Activated CD4-positive, alpha-beta T cell treated with anti-CD3 and anti-CD28 coated beads, Interleukin-2, amount 10 ng/mL, durations not matched to agents 7 days and 5 days (primary cell): ENCODE results near the gene TMEM127. TPM values are rescaled to one million over a fixed set of nuclear protein-coding genes. Genes with fewer than 3 reads are reported as not detected.
"Not testable (repeated sequence)": the region's sequence is repeated elsewhere in the genome, so short reads cannot be mapped to it uniquely, and the experiment has no call there.

Source experiments
- CTCF ChIA-PET: fragments of 350-600 bp; sonication (Branson Sonifier 250); formaldehyde crosslinking; loops from one replicate; lab custom pipeline; 2021; ENCODE audit warnings: antibody characterized with exemption; lab: Charles Lee
- POLR2A ChIA-PET: fragments of 350-600 bp; sonication (Branson Sonifier 250); formaldehyde crosslinking; loops from one replicate; lab custom pipeline; 2021; ENCODE audit warnings: antibody characterized with exemption; lab: Charles Lee
- DNase-seq: peaks from one replicate; pipeline ENCODE4 v3.0.0-alpha.2; 2020
- H3K27ac Mint-ChIP-seq: one replicate; pipeline ENCODE4 v1.8.0; 2021; ENCODE audit warnings: mild to moderate bottlenecking, moderate library complexity, mixed read lengths
- H3K27me3 Mint-ChIP-seq: one replicate; pipeline ENCODE4 v1.8.0; 2021; ENCODE audit warnings: mixed read lengths
- H3K36me3 Mint-ChIP-seq: one replicate; pipeline ENCODE4 v1.8.0; 2021; ENCODE audit warnings: low read depth, mixed read lengths
- H3K4me1 Mint-ChIP-seq: one replicate; pipeline ENCODE4 v1.8.0; 2021; ENCODE audit warnings: mixed read lengths
- H3K4me3 Mint-ChIP-seq: one replicate; pipeline ENCODE4 v1.8.0; 2021; ENCODE audit warnings: mild to moderate bottlenecking, moderate library complexity, mixed read lengths
- H3K9me3 Mint-ChIP-seq: one replicate; pipeline ENCODE4 v1.8.0; 2021; ENCODE audit warnings: mixed read lengths
- total RNA-seq, 2 experiments: library from RNA; stranded (reverse); gene quantifications; one replicate each; pipeline ENCODE4 v1.2.3, GENCODE V29; 2021

Gene TMEM127
- total RNA-seq, 2 experiments from 2014 or later, result 32.9 to 44.5 TPM

DNA sequence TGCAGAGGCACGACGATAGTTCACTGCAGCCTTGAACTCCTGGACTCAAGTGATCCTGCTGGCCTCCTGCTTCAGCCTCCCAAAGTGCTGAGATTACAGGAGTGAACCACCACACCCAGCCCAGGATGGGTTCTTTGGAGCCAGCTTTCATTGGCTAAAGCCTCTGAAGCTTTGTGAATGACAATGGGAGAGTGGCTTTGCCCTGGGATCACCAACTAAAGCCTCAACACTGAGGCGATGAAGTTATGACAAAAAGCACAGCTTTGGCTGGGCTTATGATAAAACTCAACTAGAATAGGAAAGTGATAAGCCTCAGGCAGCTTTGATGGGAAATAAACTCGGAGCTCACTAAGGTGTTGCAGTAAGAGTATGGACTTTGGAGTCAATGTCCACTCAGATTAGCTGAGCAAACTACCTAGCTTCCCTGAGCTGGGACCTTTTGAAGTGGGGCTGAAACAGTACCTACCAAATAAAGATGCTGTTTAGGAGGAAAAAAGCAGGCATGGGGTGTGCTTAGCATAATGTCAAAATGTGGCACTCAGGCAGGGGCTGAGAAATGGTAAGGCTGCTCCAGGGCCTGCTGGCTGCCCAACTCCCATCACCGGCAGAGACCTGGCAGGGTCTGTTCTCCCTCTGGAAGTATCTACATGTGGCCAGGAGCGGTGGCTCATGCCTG, 4.3 kb downstream of the TMEM127 start:
- H3K4me3 Mint-ChIP-seq, result no peak overlapping the region
- no peaks in the 10 kb centered on the region for H3K27me3 Mint-ChIP-seq
- CTCF ChIA-PET, result interaction anchor here (0.8 to 1.7 kb wide), 8 partner anchors 12 to 239 kb away, joined by 3 to 7 read pairs (median 4); no protein-coding TSS in a partner anchor
- H3K27ac Mint-ChIP-seq, result peak overlapping the region; percentile 13
- H3K36me3 Mint-ChIP-seq, result peaks cover 34% of the 10 kb centered on the region
- H3K4me1 Mint-ChIP-seq, result peaks cover 77% of the 10 kb centered on the region
- POLR2A ChIA-PET, result no interaction called here
- DNase-seq, result no peak
- H3K9me3 Mint-ChIP-seq, result no peaks in the 10 kb centered on the region

- H3K4me1 Mint-ChIP-seq, result peaks cover 76% of the 10 kb centered on the region
- peak overlapping the region; percentile 83 for H3K27ac Mint-ChIP-seq
- DNase-seq, result peak; percentile 53
- ChIA-PET POLR2A (interaction anchor here (0.8 kb wide), 1 partner anchor 12 kb away, joined by 3 read pairs; no protein-coding TSS in a partner anchor), CTCF (interaction anchor here (0.8 to 1.9 kb wide), 8 partner anchors 11 to 238 kb away, joined by 3 to 7 read pairs (median 4); partner anchors contain the start of gene STARD7)
- H3K27me3 Mint-ChIP-seq, result no peaks in the 10 kb centered on the region
- H3K36me3 Mint-ChIP-seq, result peaks cover 35% of the 10 kb centered on the region
- H3K4me3 Mint-ChIP-seq, result no peak overlapping the region
- H3K9me3 Mint-ChIP-seq, result no peaks in the 10 kb centered on the region
Measured at GRCh38 chr2:96260387-96261260, 5.2 kb downstream of the TMEM127 start.

DNA sequence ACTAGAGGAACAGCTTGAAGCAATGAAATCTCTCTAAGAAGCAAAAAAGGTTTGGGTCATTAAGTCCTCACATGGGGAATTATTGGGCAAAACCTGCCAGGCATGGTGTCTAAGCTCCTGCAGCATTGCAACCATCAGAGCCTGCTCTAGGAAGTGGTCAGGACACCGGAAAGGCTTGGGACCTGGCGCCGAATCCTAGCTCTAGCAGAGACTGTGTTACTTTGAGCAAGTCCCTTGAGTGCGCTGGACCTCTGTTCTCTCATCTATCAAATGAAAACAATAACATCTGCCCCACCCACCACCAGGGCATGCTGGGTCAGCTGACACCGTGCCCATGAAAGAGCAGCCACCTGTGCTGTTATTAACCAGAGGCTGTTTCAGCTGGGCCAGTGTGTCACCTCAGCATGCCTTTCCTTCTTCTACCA, 6.3 kb downstream of the TMEM127 start:
- Mint-ChIP-seq H3K36me3 (peaks cover 39% of the 10 kb centered on the region), H3K9me3 (no peaks in the 10 kb centered on the region), H3K27me3 (no peaks in the 10 kb centered on the region), H3K27ac (peak overlapping the region; percentile 58), H3K4me3 (no peak overlapping the region), H3K4me1 (peaks cover 77% of the 10 kb centered on the region)
- ChIA-PET CTCF (interaction anchor here (0.8 to 2.1 kb wide), 4 partner anchors 33 to 142 kb away, joined by 3 to 4 read pairs (median 4); partner anchors contain the start of gene STARD7), POLR2A (no interaction called here)
- no peak for DNase-seq

DNA sequence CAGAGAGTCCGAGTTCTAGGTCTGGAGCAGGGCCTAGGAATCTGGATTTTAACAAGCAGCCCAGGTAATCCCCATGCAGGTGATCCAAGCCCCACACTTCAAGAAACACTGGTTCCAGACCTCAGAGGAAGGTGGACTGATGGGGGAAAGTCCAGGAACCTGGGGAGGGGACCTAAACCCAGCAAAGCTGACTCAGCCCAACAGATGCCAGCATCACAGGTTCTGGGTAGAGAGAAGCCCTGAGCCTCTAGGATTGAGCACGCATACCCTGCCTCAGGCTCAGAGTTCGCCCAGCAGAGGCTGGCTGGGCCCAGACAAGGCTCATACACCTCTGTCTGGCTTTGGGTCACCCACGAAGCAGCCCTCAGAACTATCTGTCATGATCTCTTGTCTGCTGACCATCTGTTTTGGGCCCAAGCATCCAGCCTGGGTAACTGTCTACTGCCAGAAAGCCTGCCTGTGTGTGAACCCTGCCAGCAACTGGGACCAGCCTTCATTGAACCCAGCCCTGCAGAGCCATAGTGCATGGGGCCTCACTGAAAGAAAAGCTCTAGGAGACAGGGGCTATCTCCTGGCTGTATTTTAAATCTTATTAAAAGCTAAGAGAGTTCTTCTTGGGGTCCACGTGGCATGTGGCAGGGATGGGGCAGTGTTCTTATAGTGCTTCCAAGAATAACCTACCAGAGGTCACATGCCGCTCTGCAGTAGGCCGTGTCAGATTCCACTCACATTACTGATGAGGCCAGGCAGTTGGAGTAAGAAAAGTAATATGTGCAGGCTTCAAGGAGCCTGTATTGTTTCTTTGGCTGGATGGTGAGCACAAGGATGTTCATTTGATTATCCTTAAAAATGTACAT, 7.4 kb downstream of the TMEM127 start:
- ChIA-PET CTCF (interaction anchor here (0.8 to 2.1 kb wide), 2 partner anchors 84 to 141 kb away, joined by 3 to 4 read pairs; no protein-coding TSS in a partner anchor), POLR2A (no interaction called here)
- Mint-ChIP-seq H3K4me1 (peaks cover 69% of the 10 kb centered on the region), H3K27ac (peak overlapping the region; percentile 14), H3K9me3 (no peaks in the 10 kb centered on the region), H3K36me3 (peaks cover 39% of the 10 kb centered on the region), H3K27me3 (no peaks in the 10 kb centered on the region), H3K4me3 (no peak overlapping the region)
- no peak for DNase-seq

DNA sequence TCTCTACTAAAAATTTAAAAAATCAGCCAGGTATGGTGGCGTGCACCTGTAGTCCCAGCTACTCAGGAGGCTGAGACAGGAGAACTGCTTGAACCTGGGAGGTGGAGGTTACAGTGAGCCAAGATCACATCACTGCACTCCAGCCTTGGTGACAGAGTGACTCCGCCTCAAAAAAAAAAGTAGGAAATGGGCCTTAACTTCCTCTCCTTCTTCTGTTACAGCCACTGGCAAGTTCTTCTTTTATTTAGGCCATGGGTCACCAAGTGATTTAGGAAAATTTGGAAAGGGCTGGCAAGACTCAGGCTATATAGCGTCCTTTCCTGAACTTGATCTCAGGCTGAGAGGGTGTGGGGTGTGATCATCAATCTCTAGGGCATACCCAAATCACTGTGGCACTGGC, 8.1 kb downstream of the TMEM127 start:
- DNase-seq, H3K27me3 Mint-ChIP-seq, H3K4me3 Mint-ChIP-seq, POLR2A ChIA-PET, H3K9me3 Mint-ChIP-seq: not testable (repeated sequence)
- Mint-ChIP-seq H3K36me3 (peaks cover 40% of the 10 kb centered on the region), H3K27ac (peak overlapping the region; percentile 14), H3K4me1 (peaks cover 66% of the 10 kb centered on the region)
- CTCF ChIA-PET, result interaction anchor here (2.1 kb wide), 1 partner anchor 140 kb away, joined by 4 read pairs; no protein-coding TSS in a partner anchor

- ChIA-PET CTCF (interaction anchor here (0.7 to 1.7 kb wide), 7 partner anchors 10 to 140 kb away, joined by 3 to 6 read pairs (median 3); partner anchors contain the start of genes CIAO1 and TMEM127), POLR2A (no interaction called here)
- no peak for DNase-seq
- peak overlapping the region; percentile 50 for H3K4me3 Mint-ChIP-seq
- H3K9me3 Mint-ChIP-seq, result no peaks in the 10 kb centered on the region
- no peaks in the 10 kb centered on the region for H3K27me3 Mint-ChIP-seq
- peaks cover 63% of the 10 kb centered on the region for H3K4me1 Mint-ChIP-seq
- H3K36me3 Mint-ChIP-seq, result peaks cover 48% of the 10 kb centered on the region
- peak overlapping the region; percentile 14 for H3K27ac Mint-ChIP-seq
Measured at GRCh38 chr2:96256611-96257113, 9.1 kb downstream of the TMEM127 start.

DNA sequence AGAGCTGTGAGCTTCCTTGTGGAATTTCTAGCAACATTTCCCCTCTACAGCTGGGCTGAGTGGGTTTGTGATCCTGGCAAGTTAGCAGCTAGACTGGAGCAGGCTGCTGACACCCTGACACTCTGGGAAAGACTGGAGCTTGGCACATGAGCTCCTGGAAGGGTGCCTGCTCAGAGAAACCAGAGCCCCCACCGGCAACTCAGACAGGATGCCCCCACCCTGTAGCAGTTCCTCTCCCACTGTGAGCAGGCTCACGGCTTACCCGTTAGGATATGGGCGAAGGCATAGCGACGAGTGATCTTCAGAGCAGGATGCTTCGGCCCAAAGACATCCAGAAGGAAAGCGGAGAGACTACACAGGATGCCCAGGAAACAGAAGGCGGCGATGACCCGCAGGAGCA, 11.2 kb downstream of the TMEM127 start:
- no peak for DNase-seq
- ChIA-PET CTCF (interaction anchor here (1.0 to 2.8 kb wide), 6 partner anchors 10 to 255 kb away, joined by 3 to 9 read pairs (median 4); no protein-coding TSS in a partner anchor), POLR2A (interaction anchor here (0.6 kb wide), 1 partner anchor 24 kb away, joined by 4 read pairs; no protein-coding TSS in a partner anchor)
- H3K36me3 Mint-ChIP-seq, result peaks cover 46% of the 10 kb centered on the region
- no peaks in the 10 kb centered on the region for H3K27me3 Mint-ChIP-seq
- no peaks in the 10 kb centered on the region for H3K9me3 Mint-ChIP-seq
- H3K4me1 Mint-ChIP-seq, result peaks cover 54% of the 10 kb centered on the region
- H3K4me3 Mint-ChIP-seq, result no peak overlapping the region
- no peak overlapping the region for H3K27ac Mint-ChIP-seq

- Mint-ChIP-seq H3K27ac (no peak overlapping the region), H3K27me3 (no peaks in the 10 kb centered on the region), H3K9me3 (no peaks in the 10 kb centered on the region), H3K4me1 (peaks cover 42% of the 10 kb centered on the region), H3K36me3 (peaks cover 45% of the 10 kb centered on the region), H3K4me3 (no peak overlapping the region)
- no peak for DNase-seq
- ChIA-PET POLR2A (no interaction called here), CTCF (interaction anchor here (1.0 to 2.8 kb wide), 6 partner anchors 13 to 79 kb away, joined by 3 to 9 read pairs (median 3); no protein-coding TSS in a partner anchor)
Measured at GRCh38 chr2:96253006-96253405, 12.8 kb downstream of the TMEM127 start.

DNA sequence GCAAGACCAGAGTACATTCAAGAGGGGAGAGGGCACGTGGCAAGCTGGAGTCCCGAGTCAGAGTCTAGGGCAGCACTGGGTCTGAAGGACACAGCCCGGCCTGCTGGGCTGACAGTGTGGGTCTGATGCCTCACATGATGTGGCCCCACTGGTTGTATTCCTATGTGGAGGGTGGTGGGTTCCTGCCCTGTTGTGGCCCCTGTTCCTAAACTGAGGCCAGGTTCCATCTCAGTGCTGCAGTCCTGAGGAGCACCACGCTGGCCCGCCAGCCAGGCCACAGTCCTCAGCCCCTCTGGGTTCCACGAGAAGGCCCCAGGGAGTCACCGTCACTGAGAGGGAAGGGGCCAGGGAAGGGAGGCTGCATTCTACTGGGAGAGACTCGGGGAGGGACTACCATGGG, 13.3 kb downstream of the TMEM127 start:
- no peak overlapping the region for H3K4me3 Mint-ChIP-seq
- CTCF ChIA-PET, result interaction anchor here (0.7 to 2.8 kb wide), 4 partner anchors 15 to 506 kb away, joined by 3 to 9 read pairs (median 4); no protein-coding TSS in a partner anchor
- H3K27me3 Mint-ChIP-seq, result no peaks in the 10 kb centered on the region
- no peak for DNase-seq
- peaks cover 46% of the 10 kb centered on the region for H3K36me3 Mint-ChIP-seq
- peaks cover 42% of the 10 kb centered on the region for H3K4me1 Mint-ChIP-seq
- POLR2A ChIA-PET, result no interaction called here
- H3K9me3 Mint-ChIP-seq, result no peaks in the 10 kb centered on the region
- no peak overlapping the region for H3K27ac Mint-ChIP-seq

- Mint-ChIP-seq H3K27me3 (no peaks in the 10 kb centered on the region), H3K9me3 (no peaks in the 10 kb centered on the region), H3K27ac (no peak overlapping the region), H3K4me1 (peaks cover 41% of the 10 kb centered on the region), H3K36me3 (peaks cover 45% of the 10 kb centered on the region), H3K4me3 (no peak overlapping the region)
- ChIA-PET CTCF (interaction anchor here (0.7 kb wide), 1 partner anchor 507 kb away, joined by 3 read pairs; no protein-coding TSS in a partner anchor), POLR2A (no interaction called here)
- DNase-seq, result no peak
Measured at GRCh38 chr2:96251721-96252292, 14.0 kb downstream of the TMEM127 start.

- Mint-ChIP-seq H3K36me3 (peaks cover 43% of the 10 kb centered on the region), H3K27ac (peak overlapping the region; percentile 48), H3K4me3 (no peak overlapping the region), H3K9me3 (no peaks in the 10 kb centered on the region), H3K27me3 (no peaks in the 10 kb centered on the region), H3K4me1 (peaks cover 49% of the 10 kb centered on the region)
- ChIA-PET CTCF (interaction anchor here (0.7 to 1.9 kb wide), 5 partner anchors 9 to 17 kb away, joined by 4 to 7 read pairs (median 4); no protein-coding TSS in a partner anchor), POLR2A (no interaction called here)
- DNase-seq, result no peak
Measured at GRCh38 chr2:96250188-96250587, 15.6 kb downstream of the TMEM127 start.
